A673 (cell line): Measurements from ENCODE around the gene NBEA. TPM values are rescaled to one million over a fixed set of nuclear protein-coding genes. Genes with fewer than 3 reads are reported as not detected.

ENCODE experiments used
- BruUV-seq: library from RNA; stranded (reverse); fragments of 400-500 nt; replicated peaks from 2 replicates; lab custom pipeline; 2021; lab: Mats Ljungman, UMichigan
- CTCF ChIA-PET: fragments of 300-600 bp; sonication (Branson Sonifier 250); formaldehyde crosslinking; loops from one replicate; lab custom pipeline; 2022; ENCODE audit warnings: antibody characterized with exemption; lab: Charles Lee
- POLR2A ChIA-PET: fragments of 300-600 bp; sonication (Branson Sonifier 250); formaldehyde crosslinking; loops from one replicate; lab custom pipeline; 2022; ENCODE audit warnings: antibody characterized with exemption; ENCODE audit not compliant: low non-redundant PET; lab: Charles Lee
- DNase-seq: peaks from one replicate; pipeline ENCODE4 v3.0.0-alpha.2; 2015; ENCODE audit warnings: low spot score
- H3K27ac ChIP-seq: fragments of 200-600 bp; sonication (generic); 2 replicates; pipeline ENCODE4 v1.5.1; 2016; ENCODE audit warnings: mixed run types, low read depth, mild to moderate bottlenecking, mixed read lengths, antibody characterized with exemption, low read length; ENCODE audit not compliant: poor library complexity, severe bottlenecking
- H3K27me3 ChIP-seq: fragments of 200-600 bp; sonication (generic); replicated peaks from 2 replicates; pipeline ENCODE4 v1.6.1; 2017; ENCODE audit warnings: mixed run types, low read depth, mild to moderate bottlenecking, mixed read lengths, antibody characterized with exemption, low read length; ENCODE audit not compliant: insufficient read depth, poor library complexity
- H3K36me3 ChIP-seq: fragments of 200-600 bp; sonication (generic); 2 replicates; pipeline ENCODE4 v1.6.1; 2016; ENCODE audit warnings: mixed run types, mild to moderate bottlenecking, mixed read lengths, antibody characterized with exemption, low read length; ENCODE audit not compliant: insufficient read depth, poor library complexity, severe bottlenecking
- H3K4me1 ChIP-seq: fragments of 200-600 bp; sonication (generic); 2 replicates; pipeline ENCODE4 v1.6.1; 2017; ENCODE audit warnings: mixed run types, mild to moderate bottlenecking, mixed read lengths, antibody characterized with exemption, low read length; ENCODE audit not compliant: insufficient read depth, poor library complexity, severe bottlenecking
- H3K4me3 ChIP-seq: fragments of 200-600 bp; sonication (generic); 2 replicates; pipeline ENCODE4 v1.5.1; 2016; ENCODE audit warnings: low read depth, mixed run types, mild to moderate bottlenecking, mixed read lengths, low read length; ENCODE audit not compliant: poor library complexity, severe bottlenecking
- H3K9me3 ChIP-seq: fragments of 200-600 bp; sonication (generic); 2 replicates; pipeline ENCODE4 v1.6.1; 2016; ENCODE audit warnings: mixed run types, low read depth, mild to moderate bottlenecking, mixed read lengths, antibody characterized with exemption, low read length; ENCODE audit not compliant: poor library complexity, severe bottlenecking
- CTCF ChIP-seq: fragments of 300-800, 200-600 bp; sonication (generic); conservative IDR thresholded peaks from 2 replicates; pipeline ENCODE4 v1.5.1; 2017; ENCODE audit warnings: low read depth, mild to moderate bottlenecking, antibody characterized with exemption, low read length, moderate library complexity, mixed read lengths
- EZH2 ChIP-seq: fragments of 200-600 bp; sonication (generic); IDR thresholded peaks from 2 replicates; pipeline ENCODE4 v1.6.1; 2017; ENCODE audit warnings: borderline replicate concordance, low read depth, mild to moderate bottlenecking, mixed read lengths, antibody characterized with exemption, low read length; ENCODE audit not compliant: poor library complexity, severe bottlenecking
- intact Hi-C: fragments of 100-400 bp; cut with micrococcal nuclease; formaldehyde crosslinking; loops from one replicate; pipeline ENCODE4 v1.10.0; 2022; ENCODE audit not compliant: unreplicated experiment
- total RNA-seq: library from RNA; stranded (reverse); gene quantifications from 2 replicates; pipeline ENCODE4 v1.2.3, GENCODE V29; 2021

NBEA gene
- total RNA-seq, 1 experiment from 2014 or later: 4.2 TPM

GRCh38 chr13:35219021-35219420 lies 277.0 kb downstream of the NBEA start:
- Histone ChIP-seq H3K9me3 (no peaks in the 10 kb centered on the region), H3K4me1 (no peaks in the 10 kb centered on the region), H3K4me3 (no peak overlapping the region), H3K27ac (no peak overlapping the region), H3K36me3 (no peaks in the 10 kb centered on the region), H3K27me3 (no peaks in the 10 kb centered on the region)
- CTCF ChIA-PET: no interaction called here
- intact Hi-C loops: loop anchor here (10.0 kb wide), 1 partner anchor 506 kb away; no protein-coding TSS in a partner anchor
- TF ChIP-seq EZH2 (no peak), CTCF (no peak)
- DNase-seq: no peak
- POLR2A ChIA-PET: no interaction called here
- BruUV-seq: no TSS peak

- POLR2A ChIA-PET: no interaction called here
- no peaks in the 10 kb centered on the region for H3K4me1 ChIP-seq
- no TSS peak for BruUV-seq
- no peaks in the 10 kb centered on the region for H3K9me3 ChIP-seq
- no peak overlapping the region for H3K4me3 ChIP-seq
- CTCF ChIA-PET: no interaction called here
- DNase-seq: no peak
- intact Hi-C loops: no loop called here
- H3K27ac ChIP-seq: no peak overlapping the region
- no peaks in the 10 kb centered on the region for H3K27me3 ChIP-seq
- H3K36me3 ChIP-seq: no peaks in the 10 kb centered on the region
- TF ChIP-seq EZH2: no peak
- no peak for TF ChIP-seq CTCF
Measured at GRCh38 chr13:35225159-35225558, 283.1 kb downstream of the NBEA start.

- Histone ChIP-seq H3K9me3 (no peaks in the 10 kb centered on the region), H3K4me1 (no peaks in the 10 kb centered on the region), H3K27ac (no peak overlapping the region), H3K4me3 (no peak overlapping the region), H3K27me3 (no peaks in the 10 kb centered on the region), H3K36me3 (no peaks in the 10 kb centered on the region)
- intact Hi-C loops: no loop called here
- no TSS peak for BruUV-seq
- no peak for DNase-seq
- CTCF ChIA-PET: no interaction called here
- POLR2A ChIA-PET: no interaction called here
- no peak for TF ChIP-seq CTCF
- TF ChIP-seq EZH2: no peak
Measured at GRCh38 chr13:35225582-35225981, 283.5 kb downstream of the NBEA start.
